ENCODE measurements around the gene HNRNPC. TPM values are rescaled to one million over a fixed set of nuclear protein-coding genes. Genes with fewer than 3 reads are reported as not detected.

HNRNPC gene
- 674 and 705 TPM in 2 replicates for total RNA-seq (2014; rRNA removed; shearing (Covaris generic))
- polyA plus RNA-seq (2016; fragmentation: Nextera tagmentation; extraction: Ambion mirVana) = 584 and 592 TPM in 2 replicates

DNA sequence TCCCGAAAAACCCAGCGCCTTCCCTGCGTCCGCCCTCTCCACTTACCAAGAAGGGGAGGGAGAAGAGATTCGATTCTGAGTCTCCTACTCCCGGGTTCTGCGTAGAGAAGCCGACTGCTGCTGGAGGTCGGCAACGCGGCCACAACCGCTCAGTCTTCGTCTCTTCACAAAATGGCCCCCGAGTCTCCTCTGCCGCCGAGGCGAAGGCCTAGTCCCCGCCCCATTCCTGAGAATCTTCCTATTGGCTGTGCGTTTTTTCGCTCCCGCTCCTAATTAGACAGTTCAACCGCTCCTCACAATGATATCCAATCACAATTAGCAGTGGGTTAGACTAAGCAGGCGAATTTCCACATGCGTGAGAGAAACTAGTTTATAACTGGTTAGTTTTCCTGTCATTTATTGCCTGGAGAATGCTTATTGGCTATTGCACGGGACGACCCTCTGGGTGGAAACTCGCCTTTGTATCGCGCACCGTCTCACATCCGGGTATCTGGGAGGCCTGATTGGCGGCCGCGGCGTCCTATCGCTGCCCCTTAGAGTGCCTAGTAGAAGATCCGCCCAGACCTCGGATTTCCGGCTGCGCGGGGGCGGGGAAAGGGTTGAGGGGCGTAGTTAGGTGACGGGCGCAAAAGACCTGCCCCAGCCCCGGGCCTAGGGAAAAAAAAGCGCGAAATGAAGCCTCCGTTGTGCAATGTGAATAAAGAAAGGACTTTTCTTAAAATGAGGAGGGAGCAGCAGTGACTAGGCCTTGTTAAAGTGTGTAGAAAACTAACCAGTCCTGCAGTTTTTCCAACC lies at the start of gene HNRNPC:
HNRNPC (minus strand) TSS at position 191 of the 795 bp plus-strand sequence. CDS start 35,249 bp downstream, outside the sequence.
- Histone ChIP-seq H3K4me1 (ENCODE audit: insufficient read depth) (peaks cover 28% of the 10 kb centered on the region), H3K9ac (peak within 1 kb of the TSS; percentile 99), H2AFZ (peak within 1 kb of the TSS; percentile 99), H3K9me2 (ENCODE audit: insufficient read depth) (no peaks in the 10 kb centered on the region), H3F3A (ENCODE audit: insufficient read depth) (peaks cover 43% of the 10 kb centered on the region), H3K27ac (peak within 1 kb of the TSS; percentile 89), H3K9me3 (ENCODE audit: low read depth) (no peaks in the 10 kb centered on the region), H3K27me3 (replicated peaks; ENCODE audit: insufficient read depth) (no peaks in the 10 kb centered on the region), H3K36me3 (ENCODE audit: low read depth) (peaks cover 22% of the 10 kb centered on the region), H3K79me2 (ENCODE audit: insufficient read depth) (peaks cover 48% of the 10 kb centered on the region), H3K4me2 (ENCODE audit: unreplicated experiment) (peak within 1 kb of the TSS; percentile 97), H4K20me1 (ENCODE audit: insufficient read depth) (peaks cover 37% of the 10 kb centered on the region), H3K4me3 (peak within 1 kb of the TSS; percentile 95)
- WGBS, 2 experiments (ENCODE audit: low coverage in 1 of 2, low lambda C conversion rate in 2 of 2, missing lambda C conversion rate in 2 of 2) = 0 to 2% methylated on average over 49 of the region's 49 CpGs
- TF ChIP-seq EZH2phosphoT487 (IDR thresholded peaks at IDR 0.05; ENCODE audit: insufficient read depth, low read depth) (no peak), EZH2 (IDR thresholded peaks at IDR 0.05; ENCODE audit: insufficient read depth, poor library complexity, severe bottlenecking) (no peak)
- in situ Hi-C loops (cut with MboI) = no loop called here
- DNase-seq = peak; percentile 98

DNA sequence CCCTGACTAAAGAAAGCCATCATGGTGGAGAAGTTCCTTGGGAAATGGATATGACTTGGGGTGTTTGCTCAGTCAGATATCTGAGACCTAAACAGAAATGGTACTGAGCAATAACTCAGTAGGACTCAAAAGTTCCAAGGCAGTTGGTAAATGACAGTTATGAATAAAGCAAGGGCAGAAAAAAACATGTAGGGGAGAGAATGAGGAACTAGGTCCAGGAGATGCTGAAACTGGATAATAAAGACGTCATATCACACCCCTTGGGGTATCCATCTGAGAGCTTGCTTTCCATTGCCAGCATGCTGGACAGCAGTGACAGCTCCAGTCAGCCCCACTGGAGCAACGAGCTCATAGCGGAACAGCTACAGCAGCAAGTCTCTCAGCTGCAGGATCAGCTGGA lies 48.2 kb upstream of the HNRNPC start:
- 33% methylated on average over 3 of the region's 3 CpGs for WGBS, 2 experiments (ENCODE audit: low coverage in 1 of 2, low lambda C conversion rate in 2 of 2, missing lambda C conversion rate in 2 of 2)
- in situ Hi-C loops (cut with MboI) = no loop called here
- H3K36me3 ChIP-seq (ENCODE audit: low read depth) = no peaks in the 10 kb centered on the region
- DNase-seq = no peak
- H3K9ac ChIP-seq = no peak overlapping the region
- H4K20me1 ChIP-seq (ENCODE audit: insufficient read depth) = no peaks in the 10 kb centered on the region
- H3K27ac ChIP-seq = no peak overlapping the region
- H3K4me3 ChIP-seq = no peak overlapping the region
- no peak overlapping the region for H2AFZ ChIP-seq
- no peaks in the 10 kb centered on the region for H3K79me2 ChIP-seq (ENCODE audit: insufficient read depth)
- TF ChIP-seq EZH2 (IDR thresholded peaks at IDR 0.05; ENCODE audit: insufficient read depth, poor library complexity, severe bottlenecking) (no peak), EZH2phosphoT487 (IDR thresholded peaks at IDR 0.05; ENCODE audit: insufficient read depth, low read depth) (no peak)
- peaks cover 5% of the 10 kb centered on the region; the same call in 1 of the 2 replicates for H3K27me3 ChIP-seq (replicated peaks; ENCODE audit: insufficient read depth)
- H3F3A ChIP-seq (ENCODE audit: insufficient read depth) = no peaks in the 10 kb centered on the region
- no peaks in the 10 kb centered on the region for H3K4me1 ChIP-seq (ENCODE audit: insufficient read depth)
- H3K9me3 ChIP-seq (ENCODE audit: low read depth) = no peaks in the 10 kb centered on the region
- H3K9me2 ChIP-seq (ENCODE audit: insufficient read depth) = no peaks in the 10 kb centered on the region
- H3K4me2 ChIP-seq (ENCODE audit: unreplicated experiment) = no peak overlapping the region

DNA sequence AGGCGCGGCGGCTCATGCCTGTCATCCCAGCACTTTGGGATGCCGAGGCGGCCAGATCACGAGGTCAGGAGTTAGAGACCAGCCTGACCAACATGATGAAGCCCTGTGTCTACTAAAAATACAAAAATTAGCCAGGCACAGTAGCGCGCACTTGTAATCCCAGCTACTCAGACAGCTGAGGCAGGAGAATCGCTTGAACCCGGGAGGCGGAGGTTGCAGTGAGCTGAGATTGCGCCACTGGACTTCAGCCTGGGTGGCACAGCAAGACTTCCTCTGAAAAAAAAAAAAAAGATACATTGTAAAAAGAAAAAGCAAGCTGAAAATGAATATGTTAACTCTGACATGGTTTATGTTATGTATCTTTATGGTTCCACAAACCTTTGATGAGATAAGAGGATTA lies 44.3 kb upstream of the HNRNPC start:
- H3K9ac ChIP-seq = no peak overlapping the region
- 69% methylated on average over 12 of the region's 12 CpGs for WGBS, 2 experiments (ENCODE audit: low coverage in 1 of 2, low lambda C conversion rate in 2 of 2, missing lambda C conversion rate in 2 of 2)
- H3K4me3 ChIP-seq = no peak overlapping the region
- H3K36me3 ChIP-seq (ENCODE audit: low read depth) = no peaks in the 10 kb centered on the region
- TF ChIP-seq EZH2phosphoT487 (IDR thresholded peaks at IDR 0.05; ENCODE audit: insufficient read depth, low read depth) (no peak), EZH2 (IDR thresholded peaks at IDR 0.05; ENCODE audit: insufficient read depth, poor library complexity, severe bottlenecking) (no peak)
- DNase-seq = no peak
- no peak overlapping the region for H2AFZ ChIP-seq
- no peaks in the 10 kb centered on the region for H3K79me2 ChIP-seq (ENCODE audit: insufficient read depth)
- H3K4me2 ChIP-seq (ENCODE audit: unreplicated experiment) = no peak overlapping the region
- H3K27me3 ChIP-seq (replicated peaks; ENCODE audit: insufficient read depth) = peaks cover 14% of the 10 kb centered on the region
- in situ Hi-C loops (cut with MboI) = no loop called here
- H3K9me3 ChIP-seq (ENCODE audit: low read depth) = no peaks in the 10 kb centered on the region
- no peaks in the 10 kb centered on the region for H4K20me1 ChIP-seq (ENCODE audit: insufficient read depth)
- no peaks in the 10 kb centered on the region for H3K9me2 ChIP-seq (ENCODE audit: insufficient read depth)
- no peaks in the 10 kb centered on the region for H3K4me1 ChIP-seq (ENCODE audit: insufficient read depth)
- no peaks in the 10 kb centered on the region for H3F3A ChIP-seq (ENCODE audit: insufficient read depth)
- no peak overlapping the region for H3K27ac ChIP-seq

DNA sequence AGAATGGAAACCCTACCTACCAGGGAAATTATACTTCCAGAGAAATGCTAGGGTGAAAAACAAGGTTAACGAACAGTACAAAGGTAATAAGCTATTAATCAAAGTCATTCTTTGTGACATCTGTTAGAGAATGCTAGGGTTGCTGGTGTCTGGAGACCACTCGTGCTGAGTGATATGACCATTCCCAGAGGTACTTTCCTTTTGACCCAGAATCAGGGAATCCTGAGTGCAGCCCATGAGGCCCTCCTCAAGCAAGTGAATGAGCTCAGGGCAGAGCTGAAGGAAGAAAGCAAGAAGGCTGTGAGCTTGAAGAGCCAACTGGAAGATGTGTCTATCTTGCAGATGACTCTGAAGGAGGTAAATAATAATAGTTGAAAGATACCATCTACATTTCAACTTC lies 42.4 kb upstream of the HNRNPC start:
- TF ChIP-seq EZH2 (IDR thresholded peaks at IDR 0.05; ENCODE audit: insufficient read depth, poor library complexity, severe bottlenecking) (no peak), EZH2phosphoT487 (IDR thresholded peaks at IDR 0.05; ENCODE audit: insufficient read depth, low read depth) (no peak)
- no peaks in the 10 kb centered on the region for H3K79me2 ChIP-seq (ENCODE audit: insufficient read depth)
- 26 to 30% methylated on average over 2 of the region's 2 CpGs for WGBS, 2 experiments (ENCODE audit: low coverage in 1 of 2, low lambda C conversion rate in 2 of 2, missing lambda C conversion rate in 2 of 2)
- no peaks in the 10 kb centered on the region for H3K9me2 ChIP-seq (ENCODE audit: insufficient read depth)
- no peaks in the 10 kb centered on the region for H3K36me3 ChIP-seq (ENCODE audit: low read depth)
- DNase-seq = no peak
- peaks cover 14% of the 10 kb centered on the region for H3K27me3 ChIP-seq (replicated peaks; ENCODE audit: insufficient read depth)
- no peak overlapping the region for H3K27ac ChIP-seq
- in situ Hi-C loops (cut with MboI) = no loop called here
- no peak overlapping the region for H3K4me2 ChIP-seq (ENCODE audit: unreplicated experiment)
- no peak overlapping the region for H2AFZ ChIP-seq
- H3F3A ChIP-seq (ENCODE audit: insufficient read depth) = no peaks in the 10 kb centered on the region
- no peaks in the 10 kb centered on the region for H3K9me3 ChIP-seq (ENCODE audit: low read depth)
- no peaks in the 10 kb centered on the region for H3K4me1 ChIP-seq (ENCODE audit: insufficient read depth)
- H3K4me3 ChIP-seq = no peak overlapping the region
- H3K9ac ChIP-seq = no peak overlapping the region
- no peaks in the 10 kb centered on the region for H4K20me1 ChIP-seq (ENCODE audit: insufficient read depth)
